NCI-H1694 (cell line): ENCODE measurements around the gene TMEM253.

Source experiments
- DNase-seq: peaks from one replicate; lab custom pipeline; 2025; lab: John Stamatoyannopoulos, UW

The TMEM253 gene

GRCh38 chr14:21090940-21091663 is 9.8 kb upstream of the TMEM253 start:
- no peak for DNase-seq

- DNase-seq: no peak
These were observed 9.0 kb upstream of the TMEM253 start for GRCh38 chr14:21091821-21092272.

GRCh38 chr14:21092273-21093011 is 8.4 kb upstream of the TMEM253 start:
- DNase-seq: peak; percentile 35

- no peak for DNase-seq
These were observed 7.8 kb upstream of the TMEM253 start for GRCh38 chr14:21093018-21093417.

- DNase-seq: peak; percentile 84
These were observed 6.8 kb upstream of the TMEM253 start for GRCh38 chr14:21093769-21094681.

GRCh38 chr14:21095430-21096205 is 5.2 kb upstream of the TMEM253 start:
- peak; percentile 78 for DNase-seq

GRCh38 chr14:21096438-21096837 is 4.4 kb upstream of the TMEM253 start:
- no peak for DNase-seq

- DNase-seq: no peak
These were observed 3.8 kb upstream of the TMEM253 start for GRCh38 chr14:21096978-21097635.

- DNase-seq: no peak
These were observed 3.2 kb upstream of the TMEM253 start for GRCh38 chr14:21097636-21098075.

- peak; percentile 24 for DNase-seq
These were observed 2.6 kb upstream of the TMEM253 start, which contains the start of gene ZNF219 for GRCh38 chr14:21098076-21098891. Gene ZNF219 (minus strand): TSS chr14:21098655. CDS start chr14:21093591, 5,064 bp downstream.

GRCh38 chr14:21098892-21099595 is 1.8 kb upstream of the TMEM253 start:
- DNase-seq: no peak

GRCh38 chr14:21099596-21099985 is 1.3 kb upstream of the TMEM253 start:
- no peak for DNase-seq

- no peak for DNase-seq
These were observed 1.0 kb downstream of the TMEM253 start for GRCh38 chr14:21101802-21102413.

GRCh38 chr14:21102521-21103410 is 1.9 kb downstream of the TMEM253 start:
- DNase-seq: no peak

GRCh38 chr14:21103411-21103709 is 2.5 kb downstream of the TMEM253 start:
- DNase-seq: no peak

- DNase-seq: peak; percentile 91
These were observed 3.0 kb downstream of the TMEM253 start for GRCh38 chr14:21103710-21104447.

- DNase-seq: peak; percentile 82
These were observed 3.7 kb downstream of the TMEM253 start for GRCh38 chr14:21104448-21105060.
